HG03575 (cell line): ENCODE data around the gene ERF.
A peak's percentile ranks its signal among the peaks of the same experiment; 100 is the strongest.

Source experiments
- ATAC-seq: cut with Tn5 transposase; IDR thresholded peaks from one replicate; pipeline ENCODE4 v1.9.1; 2021; ENCODE audit not compliant: unreplicated experiment, insufficient number of reproducible peaks, low FRiP score; ENCODE audit errors: extremely low read depth

ERF gene

DNA sequence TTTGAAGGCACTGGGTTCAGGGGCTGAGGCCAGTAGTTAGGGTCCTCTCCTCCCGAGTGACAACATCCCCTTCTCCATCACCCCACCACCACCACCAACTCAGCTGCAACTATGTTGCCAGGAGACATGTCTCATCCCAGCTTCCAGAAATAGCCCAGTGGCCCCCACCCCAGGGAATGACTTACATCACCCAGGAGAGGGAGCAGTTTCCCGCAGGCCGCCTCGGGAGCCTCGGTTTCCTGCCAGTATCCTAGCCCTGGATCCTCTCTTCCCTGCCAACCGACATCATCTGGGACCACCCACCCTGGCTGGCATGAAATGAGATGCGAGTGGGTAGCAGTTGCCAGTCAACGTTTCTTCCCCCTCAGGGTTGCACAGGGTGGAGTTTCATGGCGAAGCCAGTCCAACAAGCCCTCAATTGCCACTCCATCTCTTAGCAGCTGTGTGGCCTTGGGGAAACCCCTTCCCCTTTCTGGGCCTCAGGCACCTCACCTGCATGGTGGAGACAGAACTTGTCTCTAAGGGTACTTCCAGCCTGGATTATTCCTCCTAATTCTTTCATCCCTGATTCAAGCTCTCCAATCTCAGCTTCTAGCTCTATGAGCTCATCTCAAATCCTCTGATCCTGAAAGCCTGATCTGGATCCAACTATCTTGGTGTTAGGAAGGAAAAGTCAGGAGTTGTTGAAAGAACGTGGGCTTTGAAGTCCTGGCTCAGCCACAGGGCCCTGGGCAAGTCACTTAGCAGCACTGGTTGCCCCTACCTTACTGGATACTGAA, 8.6 kb downstream of the ERF start:
- ATAC-seq = no peak

DNA sequence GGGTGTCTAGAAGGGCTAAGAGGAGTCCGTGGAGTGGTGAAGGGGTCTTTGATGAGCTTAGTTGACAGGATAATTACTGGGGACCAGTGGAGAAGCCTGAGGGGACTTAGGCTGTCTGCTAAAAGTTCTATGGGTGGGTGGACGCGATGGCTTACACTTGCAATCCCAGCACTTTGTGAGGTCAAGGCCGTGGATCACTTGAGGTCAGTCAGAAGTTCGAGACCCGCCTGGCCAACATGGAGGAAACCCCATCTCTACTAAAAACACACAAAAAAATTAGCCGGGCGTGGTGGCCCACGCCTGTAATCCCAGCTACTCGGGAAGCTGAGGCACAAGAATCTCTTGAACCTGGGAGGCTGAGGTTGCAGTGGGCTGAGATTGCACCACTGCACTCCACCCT, 9.7 kb downstream of the ERF start:
- no peak for ATAC-seq

DNA sequence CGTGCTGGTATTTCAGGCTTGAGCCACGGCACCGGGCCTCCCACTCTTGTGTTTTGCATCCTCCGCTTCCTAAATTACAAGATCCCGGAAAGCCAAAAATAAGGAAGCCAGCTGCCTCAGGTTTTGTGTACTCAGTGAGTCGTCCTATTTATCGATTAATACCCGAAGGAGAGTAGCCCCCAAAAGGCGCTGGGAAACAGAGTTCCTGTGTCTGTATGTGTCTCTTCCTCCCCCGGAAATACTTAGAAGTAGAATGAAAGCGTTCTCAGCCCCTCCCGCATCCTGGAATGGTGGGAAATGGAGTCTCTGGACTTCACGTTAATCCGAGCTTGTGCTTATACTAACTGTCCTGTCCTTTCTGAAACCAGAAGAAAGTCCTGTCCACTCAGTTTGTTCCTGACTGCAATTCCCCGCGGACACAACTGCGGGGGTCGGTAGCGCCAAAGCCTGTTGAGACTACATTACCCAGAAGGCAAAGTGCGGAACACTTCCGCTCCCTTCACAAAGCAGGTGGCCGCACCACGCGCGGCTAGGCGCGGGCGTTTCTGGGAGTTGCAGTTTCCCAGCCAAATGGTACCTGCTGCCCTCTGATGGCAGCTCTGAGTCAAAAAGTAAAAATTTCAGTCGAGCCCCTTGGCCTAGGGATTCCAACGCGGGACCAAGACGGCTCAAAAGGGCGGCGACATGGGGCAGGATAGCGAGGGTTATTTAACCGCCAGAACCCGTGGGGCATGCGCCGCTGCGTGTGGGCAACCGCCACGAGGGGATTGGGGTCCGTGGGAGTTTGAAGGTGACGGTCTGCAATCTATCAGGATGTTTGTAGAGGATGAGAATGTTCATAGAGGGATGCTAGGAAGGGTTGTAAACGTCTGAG, 10.3 kb downstream of the ERF start:
- ATAC-seq = no peak

DNA sequence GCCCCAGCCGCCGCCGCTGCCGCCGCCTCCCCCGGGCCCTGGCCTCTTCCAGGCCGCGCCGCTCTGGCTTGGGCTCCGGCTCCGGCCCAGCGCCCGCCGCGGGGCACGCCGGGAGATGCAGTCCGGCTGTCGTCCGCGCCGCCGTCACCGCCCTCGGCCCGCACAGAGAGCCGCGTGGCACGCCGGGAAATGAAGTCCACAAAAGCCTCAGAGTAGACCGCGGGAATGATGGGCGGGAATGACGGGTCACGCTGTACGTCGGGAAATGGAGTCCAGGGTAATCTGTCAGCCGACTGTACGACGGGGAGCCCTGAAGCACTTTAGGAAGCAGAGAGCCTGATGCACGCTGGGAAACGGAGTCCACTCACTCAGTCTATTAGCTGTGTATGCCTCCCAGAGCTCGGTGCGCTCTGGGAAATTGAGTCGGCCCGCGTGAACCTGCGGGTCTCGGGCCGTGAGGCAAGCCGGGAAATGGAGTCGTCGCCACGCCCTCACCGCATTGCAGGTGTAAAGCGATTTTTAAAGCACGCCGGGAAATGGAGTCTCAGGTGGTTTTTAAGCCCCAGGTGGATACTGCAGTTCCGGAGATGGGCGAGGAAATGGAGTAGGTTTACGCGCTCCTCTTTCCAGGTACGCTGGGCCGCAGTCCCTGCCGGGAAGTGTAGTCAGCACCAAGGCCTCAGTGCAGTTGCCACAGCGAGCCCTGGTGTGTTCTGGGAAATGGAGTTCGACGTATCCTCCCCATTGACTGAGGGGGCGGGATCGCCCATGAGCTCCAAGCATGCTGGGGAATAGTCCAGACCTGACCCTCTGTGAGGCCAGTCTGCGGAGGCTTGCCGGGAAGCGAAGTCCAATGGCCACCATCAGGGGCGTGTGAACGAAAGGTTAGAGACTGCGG, 12.2 kb downstream of the ERF start, which contains the start of gene GSK3A:
TSS of gene GSK3A (minus strand) at position 91 of the 898 bp plus-strand sequence. CDS start 137 bp downstream, outside the sequence.
- ATAC-seq = peak; percentile 41

DNA sequence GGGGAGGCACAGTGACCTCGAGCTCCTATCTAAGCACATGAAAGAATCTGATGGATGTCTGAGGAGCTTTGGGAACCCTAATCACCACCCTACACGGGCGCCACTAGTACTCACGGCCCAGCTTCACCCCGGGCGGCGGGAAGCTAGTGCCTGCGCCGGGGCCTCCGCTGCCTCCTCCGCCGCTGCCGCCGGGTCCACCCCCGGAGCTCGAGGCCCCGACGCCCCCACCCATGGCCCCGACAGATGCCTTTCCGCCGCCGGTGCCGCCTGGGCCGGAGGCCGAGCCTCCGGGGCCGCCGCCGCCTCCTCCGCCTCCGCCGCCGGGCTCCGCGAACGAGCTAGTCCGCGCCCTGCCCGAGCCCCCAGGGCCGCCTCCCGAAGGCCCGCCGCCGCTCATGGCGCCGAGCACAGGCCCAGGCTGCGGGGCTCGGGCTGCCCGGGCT, 12.8 kb downstream of the ERF start:
- ATAC-seq = no peak

DNA sequence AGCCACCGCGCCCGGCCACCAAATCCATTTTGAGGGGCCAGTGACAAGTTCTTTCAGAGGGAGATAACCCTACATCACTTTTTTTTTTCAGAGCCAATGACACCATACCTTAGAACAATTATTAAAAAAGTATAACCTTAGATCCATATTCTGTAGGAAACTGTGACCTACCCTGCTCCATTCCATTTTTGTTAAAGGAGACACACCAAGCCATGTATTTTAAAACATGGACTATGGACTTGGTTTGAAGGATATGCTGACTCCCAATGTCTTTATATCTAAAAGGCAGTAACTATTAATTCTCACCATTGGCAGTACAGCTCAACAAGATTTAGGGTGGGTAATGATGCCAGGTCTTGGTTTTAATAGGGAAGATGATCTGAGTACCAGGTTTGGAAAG, 13.6 kb downstream of the ERF start:
- no peak for ATAC-seq

DNA sequence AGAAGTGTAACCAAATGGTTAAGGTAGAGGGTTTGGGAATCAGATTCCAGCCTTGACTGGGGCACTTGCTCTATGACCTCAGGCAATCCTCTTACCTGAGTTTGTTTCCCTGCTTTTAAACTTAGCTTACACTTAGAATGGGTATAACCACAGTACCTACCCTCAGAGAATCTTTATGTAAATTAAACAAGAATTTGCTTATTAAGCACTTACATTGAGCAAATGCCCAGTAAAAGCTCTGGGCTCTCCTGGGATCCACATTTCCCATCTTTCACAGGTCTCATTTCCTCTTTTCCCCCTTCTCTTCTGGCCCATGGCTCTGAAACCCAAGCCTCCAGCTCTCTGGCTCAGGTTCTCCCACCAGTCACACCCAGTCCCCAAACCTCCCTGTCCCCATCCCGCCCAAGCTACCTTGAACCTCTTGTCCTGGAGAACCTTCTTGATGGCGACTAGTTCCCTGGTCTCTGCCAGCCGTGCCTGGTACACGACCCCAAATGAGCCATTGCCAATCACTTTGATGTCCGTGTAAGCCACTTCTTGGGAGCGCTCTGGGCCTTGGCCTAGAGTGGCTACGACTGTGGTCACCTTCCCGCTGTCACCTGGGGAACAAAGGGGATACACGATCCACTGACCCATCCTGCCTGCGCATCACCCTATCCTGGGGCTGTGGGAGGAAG, 15.2 kb downstream of the ERF start:
- ATAC-seq = no peak

DNA sequence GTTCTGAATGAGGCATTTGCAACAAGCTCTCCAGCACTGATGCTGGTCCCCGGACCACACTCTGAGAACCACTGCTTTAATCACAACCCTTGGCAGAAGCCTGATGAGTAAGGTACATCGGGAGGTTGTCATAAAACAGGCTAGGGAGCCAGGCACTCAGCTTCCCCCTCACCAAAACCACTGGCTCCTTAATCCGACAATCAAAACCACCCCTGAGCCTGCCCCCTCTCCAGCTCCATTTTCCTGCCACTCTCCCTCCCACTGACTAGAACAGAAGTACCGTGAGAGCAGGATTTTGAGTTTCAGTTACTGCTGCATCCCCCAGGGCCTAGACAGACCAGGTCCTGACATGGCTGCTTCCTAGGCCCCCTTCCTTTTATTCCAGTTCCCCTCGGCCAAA, 19.7 kb downstream of the ERF start:
- no peak for ATAC-seq

DNA sequence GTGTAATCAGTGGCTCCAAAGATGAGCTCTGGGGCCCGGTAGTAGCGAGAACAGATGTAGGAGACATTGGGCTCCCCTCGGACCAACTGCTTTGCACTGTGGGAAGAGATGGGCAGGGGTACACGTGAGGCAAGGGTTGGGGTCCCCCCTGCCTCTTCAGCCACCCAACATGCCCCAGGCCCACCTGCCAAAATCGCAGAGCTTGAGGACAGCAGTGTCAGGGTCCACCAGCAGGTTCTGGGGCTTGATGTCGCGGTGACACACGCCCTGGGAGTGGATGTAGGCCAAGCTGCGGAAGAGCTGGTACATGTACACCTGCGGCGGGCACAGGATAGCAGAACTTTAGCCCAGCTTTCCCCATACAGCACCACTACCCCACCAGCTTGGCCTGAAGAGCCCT, 20.6 kb downstream of the ERF start:
- ATAC-seq = no peak

DNA sequence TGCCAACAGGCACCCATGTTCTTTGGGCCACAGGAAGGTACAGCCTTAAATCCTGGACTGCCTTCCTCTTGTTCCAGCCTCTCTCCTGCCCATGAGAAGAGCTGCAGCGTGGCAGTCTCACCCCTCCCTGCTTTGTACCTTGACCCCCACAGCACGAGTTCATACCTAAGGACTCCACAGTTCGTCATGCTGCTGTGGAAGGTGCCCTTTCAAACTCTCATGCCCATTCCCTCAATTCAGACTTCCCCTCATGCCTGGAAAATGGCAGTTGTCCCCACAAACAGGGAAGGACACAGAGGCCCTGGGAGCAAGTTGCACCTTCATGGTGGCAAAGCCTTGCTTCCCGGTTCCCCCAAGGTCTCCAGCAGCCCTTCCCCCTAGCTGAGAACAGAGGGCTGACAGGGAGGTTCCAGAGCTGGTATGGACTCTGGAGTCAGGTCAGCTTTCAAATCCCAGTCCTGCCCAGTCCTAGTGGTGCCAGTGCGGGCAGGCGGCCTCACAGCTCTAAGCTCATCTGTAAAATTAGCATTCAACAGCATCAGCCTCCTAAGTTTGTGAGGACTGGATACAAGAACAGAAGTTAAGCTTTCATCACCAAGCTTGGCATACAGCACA, 21.1 kb downstream of the ERF start:
- no peak for ATAC-seq

DNA sequence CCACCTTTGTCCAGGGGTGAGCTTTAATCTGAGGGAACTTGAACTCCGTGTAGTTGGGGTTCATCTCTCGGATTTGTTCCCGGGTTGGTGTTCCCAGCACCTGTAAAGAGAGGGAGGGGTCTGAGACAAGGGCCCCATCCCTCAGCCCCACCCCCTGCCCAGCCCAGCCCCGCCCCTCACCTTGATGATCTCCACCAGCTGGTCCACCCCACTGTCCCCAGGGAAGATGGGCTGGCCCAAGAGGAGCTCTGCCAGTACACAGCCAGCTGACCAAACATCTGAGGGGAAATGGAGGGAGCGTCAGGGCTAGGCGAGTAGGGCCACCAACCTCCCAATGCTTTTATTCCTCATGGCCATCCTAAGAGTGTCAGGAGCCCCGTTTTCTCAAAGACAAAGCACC, 21.8 kb downstream of the ERF start:
- ATAC-seq = no peak

DNA sequence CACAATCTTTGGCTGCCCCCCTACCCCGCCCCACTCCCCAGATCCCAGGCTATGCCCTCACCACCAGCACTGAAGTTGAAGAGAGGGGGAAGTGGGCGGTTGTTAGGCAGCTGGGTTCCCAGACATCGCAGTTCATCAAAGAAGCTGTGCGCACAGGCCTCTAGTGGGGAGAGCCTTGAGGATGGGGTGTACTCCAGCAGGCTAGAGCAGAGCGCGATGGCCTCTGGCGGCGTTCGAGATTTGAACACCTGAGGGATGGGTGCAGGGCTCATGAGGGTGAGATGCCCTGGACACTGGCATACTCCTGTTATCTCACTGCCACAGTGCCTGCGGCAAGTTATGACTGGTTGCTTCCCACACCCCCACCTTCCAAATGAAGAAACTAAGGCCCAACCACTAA, 22.5 kb downstream of the ERF start:
- no peak for ATAC-seq

DNA sequence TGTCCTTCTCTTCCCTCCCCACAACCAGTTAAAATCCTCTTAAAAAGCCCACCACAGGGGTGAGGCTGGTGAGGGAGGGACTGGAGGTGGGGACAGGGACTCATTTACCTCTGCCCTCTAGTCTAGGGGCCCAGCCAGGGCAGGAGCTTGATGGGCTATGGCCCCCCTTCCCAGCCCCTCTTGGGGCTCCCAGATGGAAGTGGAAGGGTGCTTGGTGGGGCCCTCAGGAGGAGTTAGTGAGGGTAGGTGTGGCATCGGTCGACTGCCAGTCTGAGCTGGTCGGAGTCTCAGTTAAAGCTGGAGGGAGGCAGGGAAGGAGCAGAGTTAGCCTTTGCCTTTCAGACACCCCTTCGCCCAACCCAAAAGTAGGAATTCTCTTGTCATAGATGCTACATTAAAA, 24.4 kb downstream of the ERF start:
- ATAC-seq = no peak

DNA sequence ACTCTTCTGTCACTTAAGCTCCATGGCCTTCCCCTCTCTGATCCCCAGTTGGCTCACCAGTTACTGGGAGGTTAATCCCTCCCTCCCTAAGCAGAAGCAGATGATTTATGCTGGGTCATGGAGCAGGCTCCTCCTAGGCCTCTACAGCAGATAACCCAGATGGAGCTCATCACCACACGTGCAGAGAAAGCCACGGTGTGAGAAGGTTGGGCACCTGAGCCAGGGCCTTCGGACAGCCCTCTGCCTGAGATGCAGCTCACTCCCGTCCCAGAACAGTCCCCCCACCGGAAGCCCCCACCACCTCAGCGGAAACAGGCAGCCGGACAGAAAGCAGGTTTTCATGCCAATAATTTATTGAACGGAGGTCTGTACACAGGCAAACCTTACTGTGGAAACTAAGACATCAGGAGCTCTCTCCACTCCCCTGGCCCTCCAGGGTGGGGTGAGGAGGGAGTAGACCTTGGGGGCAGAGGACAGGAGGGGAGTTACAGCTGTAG, 25.0 kb downstream of the ERF start:
- ATAC-seq = no peak

DNA sequence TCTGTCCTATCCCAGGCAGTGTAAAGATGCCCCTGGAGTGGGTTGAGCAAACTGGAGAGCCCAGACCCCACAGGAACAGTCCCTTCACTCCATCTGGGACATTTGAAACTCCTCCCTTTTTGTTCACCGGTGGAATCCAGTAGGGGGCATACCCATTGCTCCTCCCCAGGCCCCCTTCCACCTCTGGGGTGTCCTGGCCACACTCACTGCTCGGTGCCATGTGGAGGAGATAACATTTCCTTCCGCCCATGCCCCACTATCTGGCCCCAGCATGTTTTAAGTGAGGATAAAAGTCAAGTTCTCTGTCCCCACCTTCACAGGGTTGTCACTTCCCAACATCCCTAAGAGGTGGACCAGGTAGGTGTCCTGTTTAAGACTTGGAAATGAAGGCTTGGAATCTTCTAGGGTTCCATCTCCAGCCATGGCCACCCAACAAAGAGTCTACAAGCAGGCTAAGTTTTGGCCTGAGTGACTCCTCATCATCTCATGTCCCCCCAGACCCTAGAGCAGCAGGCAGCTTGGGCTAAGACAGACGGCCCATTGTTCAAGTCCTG, 25.6 kb downstream of the ERF start:
- ATAC-seq = no peak

DNA sequence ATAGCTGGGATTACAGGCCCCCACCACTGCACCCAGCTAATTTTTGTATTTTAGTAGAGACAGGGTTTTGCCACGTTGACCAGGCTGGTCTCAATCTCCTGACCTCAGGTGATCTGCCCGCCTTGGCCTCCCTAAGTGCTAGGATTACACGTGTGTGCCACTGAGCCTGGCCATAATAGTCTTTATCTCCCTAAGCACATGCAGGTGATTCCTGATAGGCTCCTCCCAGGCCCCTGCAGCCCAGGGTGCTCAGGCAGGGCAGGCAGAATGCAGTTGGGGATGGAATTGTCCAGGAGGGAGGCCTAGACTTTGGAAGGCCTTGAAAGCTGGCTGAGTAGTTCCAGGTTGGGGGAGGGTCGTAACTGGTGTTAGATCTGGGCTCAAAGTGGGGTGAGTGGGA, 26.3 kb downstream of the ERF start:
- ATAC-seq = no peak

DNA sequence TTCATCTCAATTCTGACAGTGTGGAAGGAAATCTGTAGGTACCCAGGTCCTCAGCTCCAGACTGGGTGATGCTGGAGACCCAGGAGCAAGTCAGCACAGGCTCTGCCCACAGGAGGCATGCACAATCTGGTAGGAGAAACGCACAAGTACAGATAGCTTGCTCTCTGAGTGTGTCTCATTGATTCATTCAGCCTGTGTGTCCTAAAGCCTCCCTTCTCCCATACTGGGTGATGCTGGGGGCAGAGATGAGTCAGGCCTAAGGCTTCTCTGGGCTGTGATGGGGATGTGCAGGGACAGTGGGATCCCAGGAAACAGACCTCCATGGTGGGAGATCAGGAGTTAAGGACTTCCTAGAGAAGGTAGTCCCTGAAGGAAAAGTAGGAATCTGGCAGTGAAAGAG, 28.0 kb downstream of the ERF start:
- ATAC-seq = no peak

DNA sequence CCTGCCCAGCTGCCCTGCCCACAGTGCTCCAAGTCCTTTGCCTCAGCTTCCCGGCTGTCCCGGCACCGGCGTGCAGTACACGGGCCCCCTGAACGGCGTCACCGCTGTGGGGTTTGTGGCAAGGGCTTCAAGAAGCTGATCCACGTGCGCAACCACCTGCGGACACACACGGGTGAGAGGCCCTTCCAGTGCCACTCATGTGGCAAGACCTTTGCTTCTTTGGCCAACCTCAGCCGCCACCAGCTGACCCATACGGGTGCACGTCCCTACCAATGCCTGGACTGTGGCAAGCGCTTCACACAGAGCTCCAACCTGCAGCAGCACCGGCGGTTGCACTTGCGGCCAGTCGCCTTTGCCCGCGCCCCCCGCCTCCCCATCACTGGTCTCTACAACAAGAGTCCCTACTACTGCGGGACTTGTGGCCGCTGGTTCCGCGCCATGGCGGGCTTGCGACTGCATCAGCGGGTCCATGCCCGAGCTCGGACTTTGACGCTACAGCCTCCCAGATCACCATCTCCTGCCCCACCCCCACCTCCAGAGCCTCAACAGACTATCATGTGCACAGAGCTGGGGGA, 29.1 kb downstream of the ERF start:
- no peak for ATAC-seq
